Keratinocyte (primary cell): Measurements from ENCODE around the gene EVI5.

Experiments
- EZH2 ChIP-seq: IDR thresholded peaks from one replicate; pipeline ENCODE4 v1.6.1; 2012; ENCODE audit warnings: inconsistent platforms, mild to moderate bottlenecking, low read length, moderate library complexity
- TF ChIP-seq, protein P1 (sequence below), 3 experiments: IDR thresholded peaks in 1 of 3; conservative IDR thresholded peaks in 1 of 3; optimal IDR thresholded peaks in 1 of 3; 2 replicates in 2 of 3; 3 replicates in 1 of 3; pipeline versions ENCODE3 to v1.5.1; 2011; ENCODE audit warnings: low read length in 3 of 3, mild to moderate bottlenecking in 3 of 3, moderate library complexity in 2 of 3, control low read depth in 1 of 3, inconsistent platforms in 1 of 3; ENCODE audit not compliant: insufficient read depth in 2 of 3; ENCODE audit errors: extremely low read depth in 1 of 3

GRCh38 chr1:92764116-92764515, 20.8 kb downstream of the EVI5 start:
- TF ChIP-seq, protein P1, sequence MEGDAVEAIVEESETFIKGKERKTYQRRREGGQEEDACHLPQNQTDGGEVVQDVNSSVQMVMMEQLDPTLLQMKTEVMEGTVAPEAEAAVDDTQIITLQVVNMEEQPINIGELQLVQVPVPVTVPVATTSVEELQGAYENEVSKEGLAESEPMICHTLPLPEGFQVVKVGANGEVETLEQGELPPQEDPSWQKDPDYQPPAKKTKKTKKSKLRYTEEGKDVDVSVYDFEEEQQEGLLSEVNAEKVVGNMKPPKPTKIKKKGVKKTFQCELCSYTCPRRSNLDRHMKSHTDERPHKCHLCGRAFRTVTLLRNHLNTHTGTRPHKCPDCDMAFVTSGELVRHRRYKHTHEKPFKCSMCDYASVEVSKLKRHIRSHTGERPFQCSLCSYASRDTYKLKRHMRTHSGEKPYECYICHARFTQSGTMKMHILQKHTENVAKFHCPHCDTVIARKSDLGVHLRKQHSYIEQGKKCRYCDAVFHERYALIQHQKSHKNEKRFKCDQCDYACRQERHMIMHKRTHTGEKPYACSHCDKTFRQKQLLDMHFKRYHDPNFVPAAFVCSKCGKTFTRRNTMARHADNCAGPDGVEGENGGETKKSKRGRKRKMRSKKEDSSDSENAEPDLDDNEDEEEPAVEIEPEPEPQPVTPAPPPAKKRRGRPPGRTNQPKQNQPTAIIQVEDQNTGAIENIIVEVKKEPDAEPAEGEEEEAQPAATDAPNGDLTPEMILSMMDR (optimal IDR thresholded peaks at IDR 0.05 in 1 of 3, IDR thresholded peaks at IDR 0.05 in 1 of 3, conservative IDR thresholded peaks at IDR 0.05 in 1 of 3; ENCODE audit: extremely low read depth in 1 of 3, insufficient read depth in 2 of 3, low read length in 3 of 3) = no peak
- TF ChIP-seq EZH2 = no peak
